SK-N-SH treated with all-trans-retinoic acid at 6 μM for 48 hours (cell line): ENCODE measurements around the gene RAVER2.

Experiments used
- ARNTL ChIP-seq: fragments of 450-650 bp; formaldehyde crosslinking; IDR thresholded peaks from 2 replicates; pipeline ENCODE4 v1.5.0; 2020; ENCODE audit warnings: low read depth, mild to moderate bottlenecking, moderate library complexity, borderline replicate concordance
- CSDC2 ChIP-seq: fragments of 250-450 bp; sonication (Bioruptor Pico); IDR thresholded peaks from 2 replicates; pipeline ENCODE4 v1.5.0; 2020; ENCODE audit warnings: mild to moderate bottlenecking, moderate library complexity
- PATZ1 ChIP-seq: fragments of 250-450 bp; sonication (Bioruptor Pico); IDR thresholded peaks from 2 replicates; pipeline ENCODE4 v1.8.0; 2020; ENCODE audit warnings: mild to moderate bottlenecking, moderate library complexity, borderline replicate concordance
- TOX ChIP-seq: fragments of 250-450 bp; sonication (Bioruptor Pico); IDR thresholded peaks from 2 replicates; pipeline ENCODE4 v1.8.0; 2021; ENCODE audit warnings: mild to moderate bottlenecking, moderate library complexity, borderline replicate concordance

DNA sequence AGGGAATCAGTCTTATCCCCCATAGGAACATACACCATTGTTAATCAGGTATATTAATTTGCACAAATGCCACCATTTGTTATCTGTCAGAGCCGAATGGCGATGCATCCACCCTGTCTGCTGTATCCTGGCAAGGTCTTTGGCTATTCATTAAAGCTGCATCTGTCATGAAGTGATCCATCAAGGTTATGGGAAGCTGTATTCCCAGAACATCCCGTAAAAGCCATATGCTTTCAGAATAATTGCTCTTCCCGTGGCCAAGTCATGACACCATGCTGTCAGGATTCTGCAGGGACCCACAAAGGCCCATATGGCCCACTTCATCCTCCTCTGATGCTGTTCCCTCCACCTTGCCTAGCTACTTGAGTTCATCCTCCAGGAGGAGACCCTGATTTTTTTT, 103.9 kb downstream of the RAVER2 start:
- TF ChIP-seq TOX, result no peak
- TF ChIP-seq CSDC2 (CRISPR knock-in tag), result no peak
- TF ChIP-seq PATZ1 (CRISPR knock-in tag), result no peak
- TF ChIP-seq ARNTL (CRISPR knock-in tag), result no peak
